HG03139 (cell line): Measurements from ENCODE around the gene PLXNC1.

Experiments used
- ATAC-seq: cut with Tn5 transposase; IDR thresholded peaks from one replicate; pipeline ENCODE4 v1.9.1; 2021; ENCODE audit not compliant: unreplicated experiment

PLXNC1 gene

GRCh38 chr12:94157181-94157580 is 8.8 kb downstream of the PLXNC1 start:
- no peak for ATAC-seq

- ATAC-seq, result peak; percentile 67
Observed at GRCh38 chr12:94157981-94158411, 9.6 kb downstream of the PLXNC1 start.

- no peak for ATAC-seq
Observed at GRCh38 chr12:94158666-94159065, 10.3 kb downstream of the PLXNC1 start.

GRCh38 chr12:94162108-94162507 is 13.7 kb downstream of the PLXNC1 start:
- no peak for ATAC-seq

GRCh38 chr12:94163850-94164249 is 15.5 kb downstream of the PLXNC1 start:
- ATAC-seq, result no peak

- no peak for ATAC-seq
Observed at GRCh38 chr12:94165138-94165537, 16.8 kb downstream of the PLXNC1 start.

GRCh38 chr12:94165670-94166364 is 17.4 kb downstream of the PLXNC1 start:
- ATAC-seq, result no peak

- ATAC-seq, result no peak
Observed at GRCh38 chr12:94167071-94167755, 18.8 kb downstream of the PLXNC1 start.

- ATAC-seq, result no peak
Observed at GRCh38 chr12:94167756-94168416, 19.5 kb downstream of the PLXNC1 start.

GRCh38 chr12:94169495-94169894 is 21.1 kb downstream of the PLXNC1 start:
- ATAC-seq, result no peak

GRCh38 chr12:94169966-94170689 is 21.8 kb downstream of the PLXNC1 start:
- no peak for ATAC-seq

- no peak for ATAC-seq
Observed at GRCh38 chr12:94170690-94171594, 22.6 kb downstream of the PLXNC1 start.

- no peak for ATAC-seq
Observed at GRCh38 chr12:94171595-94171930, 23.2 kb downstream of the PLXNC1 start.

GRCh38 chr12:94172031-94172430 is 23.7 kb downstream of the PLXNC1 start:
- ATAC-seq, result no peak

- no peak for ATAC-seq
Observed at GRCh38 chr12:94172973-94173372, 24.6 kb downstream of the PLXNC1 start.

GRCh38 chr12:94173660-94174265 is 25.4 kb downstream of the PLXNC1 start:
- peak; percentile 49 for ATAC-seq

GRCh38 chr12:94174576-94174975 is 26.2 kb downstream of the PLXNC1 start:
- peak; percentile 43 for ATAC-seq

- no peak for ATAC-seq
Observed at GRCh38 chr12:94175763-94176668, 27.6 kb downstream of the PLXNC1 start.

- no peak for ATAC-seq
Observed at GRCh38 chr12:94178054-94178453, 29.7 kb downstream of the PLXNC1 start.
